ENCODE measurements around the gene EDC4. TPM values are rescaled to one million over a fixed set of nuclear protein-coding genes. Genes with fewer than 3 reads are reported as not detected.

Gene EDC4
- total RNA-seq, 1 donor from 2014 or later: 83.4 TPM

DNA sequence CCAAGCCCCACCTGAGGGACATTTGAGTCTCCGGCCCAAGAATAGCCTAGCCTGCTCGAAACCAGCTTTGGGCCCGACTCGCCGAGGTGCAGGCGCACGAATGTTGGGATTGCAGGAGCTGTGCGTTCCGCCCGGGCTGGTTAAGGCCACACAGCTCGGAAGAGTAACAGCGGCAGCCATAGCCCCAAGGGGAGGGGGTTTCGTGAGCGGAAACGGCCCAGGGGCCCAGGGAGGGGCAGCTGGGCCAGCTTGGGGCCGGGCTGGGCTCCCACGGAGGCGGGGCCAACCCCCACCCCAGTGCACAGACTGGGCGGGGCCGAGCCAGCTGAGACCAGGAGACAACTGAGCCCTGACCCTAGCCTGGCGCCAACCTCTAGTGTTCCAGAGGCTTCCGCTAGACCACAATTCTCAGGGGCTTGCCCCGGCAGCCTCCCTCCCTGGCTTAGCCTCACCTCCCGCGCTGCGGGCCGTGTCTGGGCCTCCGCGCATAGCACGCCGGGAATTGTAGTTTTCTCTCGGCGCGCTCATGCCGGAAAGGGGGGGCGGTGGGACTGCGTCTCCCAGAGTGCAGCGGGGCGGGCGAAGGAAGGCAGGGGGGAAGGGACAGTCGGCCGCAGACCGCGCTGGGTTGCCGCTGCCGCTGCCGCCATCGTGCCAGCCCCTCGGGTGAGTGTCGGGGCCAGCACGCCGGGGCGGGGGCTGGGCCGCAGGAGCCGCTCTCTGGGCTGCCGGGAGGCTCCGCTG lies 26.4 kb upstream of the EDC4 start, which contains the start of gene NUTF2:
TSS of gene NUTF2 (plus strand) at position 614 of the 744 bp plus-strand sequence. CDS start 18,198 bp downstream, outside the sequence.
- H3K36me3 Mint-ChIP-seq: peaks cover 3% of the 10 kb centered on the region
- no peaks in the 10 kb centered on the region for H3K9me3 Mint-ChIP-seq
- peak within 1 kb of the TSS; percentile 81 for H3K4me3 Mint-ChIP-seq
- TF ChIP-seq, protein P1, sequence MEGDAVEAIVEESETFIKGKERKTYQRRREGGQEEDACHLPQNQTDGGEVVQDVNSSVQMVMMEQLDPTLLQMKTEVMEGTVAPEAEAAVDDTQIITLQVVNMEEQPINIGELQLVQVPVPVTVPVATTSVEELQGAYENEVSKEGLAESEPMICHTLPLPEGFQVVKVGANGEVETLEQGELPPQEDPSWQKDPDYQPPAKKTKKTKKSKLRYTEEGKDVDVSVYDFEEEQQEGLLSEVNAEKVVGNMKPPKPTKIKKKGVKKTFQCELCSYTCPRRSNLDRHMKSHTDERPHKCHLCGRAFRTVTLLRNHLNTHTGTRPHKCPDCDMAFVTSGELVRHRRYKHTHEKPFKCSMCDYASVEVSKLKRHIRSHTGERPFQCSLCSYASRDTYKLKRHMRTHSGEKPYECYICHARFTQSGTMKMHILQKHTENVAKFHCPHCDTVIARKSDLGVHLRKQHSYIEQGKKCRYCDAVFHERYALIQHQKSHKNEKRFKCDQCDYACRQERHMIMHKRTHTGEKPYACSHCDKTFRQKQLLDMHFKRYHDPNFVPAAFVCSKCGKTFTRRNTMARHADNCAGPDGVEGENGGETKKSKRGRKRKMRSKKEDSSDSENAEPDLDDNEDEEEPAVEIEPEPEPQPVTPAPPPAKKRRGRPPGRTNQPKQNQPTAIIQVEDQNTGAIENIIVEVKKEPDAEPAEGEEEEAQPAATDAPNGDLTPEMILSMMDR (IDR thresholded peaks at IDR 0.05; ENCODE audit: unreplicated experiment): no peak
- H3K27me3 Mint-ChIP-seq (ENCODE audit: low read depth): no peaks in the 10 kb centered on the region
- DNase-seq (ENCODE audit: low spot score in 2 of 2, unreplicated experiment in 2 of 2): peak; percentile 94 to 95
- H3K4me1 Mint-ChIP-seq: peaks cover 46% of the 10 kb centered on the region
- H3K27ac Mint-ChIP-seq: peak within 1 kb of the TSS; percentile 98

DNA sequence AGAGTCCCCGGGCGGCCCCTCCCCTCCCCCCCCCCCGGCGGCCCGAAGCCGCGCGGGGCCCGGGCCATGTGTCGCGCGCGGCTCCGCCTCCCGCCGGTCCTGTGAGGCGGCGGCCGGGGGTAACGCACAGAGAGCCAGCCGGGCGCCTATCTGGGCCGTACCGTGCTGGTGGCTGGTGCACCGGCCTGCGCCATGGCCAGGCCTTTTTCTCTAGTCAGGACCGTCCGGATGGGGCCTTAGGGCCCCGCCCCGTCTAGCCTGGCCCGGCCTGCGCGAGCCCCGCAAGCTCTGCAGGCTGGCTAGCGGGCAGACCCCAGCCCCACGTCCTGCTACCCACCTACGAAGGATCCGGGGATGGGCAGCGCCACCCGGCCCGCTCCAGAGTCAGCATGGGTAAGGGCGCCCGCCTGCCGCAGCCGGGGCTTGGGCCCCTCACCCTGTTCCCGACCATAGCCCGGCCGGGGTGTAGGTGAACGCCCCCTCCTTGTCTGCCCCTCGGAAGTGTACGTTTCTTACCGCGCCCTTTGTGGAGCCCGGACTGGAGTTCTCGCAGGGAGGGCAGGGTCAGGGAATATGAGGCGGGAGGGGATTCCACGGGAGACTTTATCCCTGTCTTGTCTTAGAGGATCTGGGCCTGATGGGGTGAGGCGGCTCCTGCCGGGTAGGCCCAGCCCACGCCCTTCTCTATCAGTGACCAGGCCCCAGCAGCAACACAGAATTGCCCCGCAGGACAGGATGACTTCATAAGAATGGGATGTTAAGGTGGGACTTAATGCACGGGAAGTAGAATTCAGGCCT lies 25.6 kb upstream of the EDC4 start, which contains the start of gene CENPT:
TSS of gene CENPT (minus strand) at position 630 of the 798 bp plus-strand sequence. CDS start 13,834 bp downstream, outside the sequence.
- no peaks in the 10 kb centered on the region for H3K9me3 Mint-ChIP-seq
- DNase-seq (ENCODE audit: low spot score in 2 of 2, unreplicated experiment in 2 of 2): peak in 1 of 2 experiments; percentile 59
- TF ChIP-seq, protein P1 (IDR thresholded peaks at IDR 0.05; ENCODE audit: unreplicated experiment): no peak
- H3K4me1 Mint-ChIP-seq: peaks cover 44% of the 10 kb centered on the region
- H3K27me3 Mint-ChIP-seq (ENCODE audit: low read depth): no peaks in the 10 kb centered on the region
- peak within 1 kb of the TSS; percentile 81 for H3K4me3 Mint-ChIP-seq
- H3K36me3 Mint-ChIP-seq: peaks cover 3% of the 10 kb centered on the region
- peak within 1 kb of the TSS; percentile 98 for H3K27ac Mint-ChIP-seq

DNA sequence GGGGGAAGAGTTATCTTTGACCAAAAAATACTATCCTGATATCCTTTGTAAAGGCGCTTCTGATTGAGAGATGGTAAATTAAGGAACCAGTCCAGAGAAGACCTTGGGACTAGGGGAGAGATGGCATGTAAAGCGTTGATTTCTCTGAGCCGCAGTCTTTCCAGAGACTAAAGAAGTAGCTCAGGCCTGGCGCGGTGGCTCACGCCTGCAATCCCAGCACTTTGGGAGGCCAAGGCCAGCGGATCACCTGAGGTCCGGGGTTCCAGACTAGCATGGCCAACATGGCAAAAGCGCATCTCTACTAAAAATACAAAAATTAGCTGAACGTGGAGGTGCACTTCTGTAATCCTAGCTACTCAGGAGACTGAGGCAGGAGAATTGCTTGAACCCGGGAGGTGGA lies 24.7 kb upstream of the EDC4 start:
- Mint-ChIP-seq H3K27me3 (ENCODE audit: low read depth) (no peaks in the 10 kb centered on the region), H3K4me3 (peak overlapping the region; percentile 81), H3K4me1 (peaks cover 40% of the 10 kb centered on the region), H3K36me3 (peaks cover 3% of the 10 kb centered on the region), H3K9me3 (no peaks in the 10 kb centered on the region), H3K27ac (peak overlapping the region; percentile 98)
- no peak for DNase-seq (ENCODE audit: low spot score in 2 of 2, unreplicated experiment in 2 of 2)
- TF ChIP-seq, protein P1 (IDR thresholded peaks at IDR 0.05; ENCODE audit: unreplicated experiment): no peak

DNA sequence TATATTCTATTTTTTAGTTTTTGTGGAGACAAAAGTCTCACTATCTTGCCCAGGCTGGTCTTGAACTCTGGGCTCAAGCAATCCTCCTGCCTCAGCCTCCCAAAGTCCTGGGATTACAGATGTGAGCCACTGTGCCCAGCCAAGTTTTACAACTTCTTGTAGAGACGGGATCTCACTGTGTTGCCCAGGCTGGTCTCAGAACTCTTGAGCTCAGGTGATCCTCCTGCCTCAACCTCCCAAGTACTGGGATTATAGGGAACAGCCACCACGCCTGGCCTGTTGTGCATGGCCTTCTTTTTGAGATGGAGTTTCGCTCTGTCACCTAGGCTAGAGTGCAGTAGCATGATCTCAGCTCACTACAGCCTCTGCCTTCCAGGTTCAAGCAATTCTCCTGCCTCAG lies 19.2 kb upstream of the EDC4 start:
- TF ChIP-seq, protein P1 (IDR thresholded peaks at IDR 0.05; ENCODE audit: unreplicated experiment): no peak
- H3K27me3 Mint-ChIP-seq (ENCODE audit: low read depth): no peaks in the 10 kb centered on the region

DNA sequence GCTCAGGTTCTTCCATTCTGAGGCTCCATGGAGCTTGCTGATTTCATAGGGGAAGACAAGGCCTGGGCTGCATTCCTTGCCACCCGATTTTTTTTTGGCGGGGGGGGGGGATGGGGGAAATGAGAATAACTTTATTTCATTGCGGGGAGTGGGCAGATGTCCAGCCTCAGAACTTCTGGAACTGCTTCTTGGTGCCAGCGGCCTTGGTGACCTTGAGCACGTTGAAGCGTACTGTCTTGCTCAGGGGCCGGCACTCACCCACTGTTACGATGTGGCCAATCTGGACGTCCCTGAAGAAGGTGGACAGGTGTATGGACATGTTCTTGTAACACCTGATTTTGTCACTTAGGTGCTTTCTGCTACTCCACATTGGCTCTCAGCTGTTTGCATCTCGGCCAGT lies 17.1 kb upstream of the EDC4 start:
- no peaks in the 10 kb centered on the region for H3K9me3 Mint-ChIP-seq
- no peaks in the 10 kb centered on the region for H3K27me3 Mint-ChIP-seq (ENCODE audit: low read depth)
- H3K4me3 Mint-ChIP-seq: no peak overlapping the region
- TF ChIP-seq, protein P1 (IDR thresholded peaks at IDR 0.05; ENCODE audit: unreplicated experiment): no peak
- H3K36me3 Mint-ChIP-seq: peaks cover 4% of the 10 kb centered on the region
- no peak for DNase-seq (ENCODE audit: low spot score in 2 of 2, unreplicated experiment in 2 of 2)
- H3K4me1 Mint-ChIP-seq: peaks cover 10% of the 10 kb centered on the region
- H3K27ac Mint-ChIP-seq: no peak overlapping the region

More for the DNA sequence above, 19.2 kb upstream of the EDC4 start:
- Mint-ChIP-seq H3K36me3 (peaks cover 6% of the 10 kb centered on the region), H3K4me1 (peaks cover 12% of the 10 kb centered on the region), H3K4me3 (no peak overlapping the region), H3K9me3 (no peaks in the 10 kb centered on the region), H3K27ac (no peak overlapping the region)
- DNase-seq (ENCODE audit: low spot score in 2 of 2, unreplicated experiment in 2 of 2): no peak

Measured in mesothelial cell of epicardium (in vitro differentiated cells).